ENCODE results near the gene TOMM40.
"Not testable (repeated sequence)": the region's sequence is repeated elsewhere in the genome, so short reads cannot be mapped to it uniquely, and the experiment has no call there.

The TOMM40 gene

DNA sequence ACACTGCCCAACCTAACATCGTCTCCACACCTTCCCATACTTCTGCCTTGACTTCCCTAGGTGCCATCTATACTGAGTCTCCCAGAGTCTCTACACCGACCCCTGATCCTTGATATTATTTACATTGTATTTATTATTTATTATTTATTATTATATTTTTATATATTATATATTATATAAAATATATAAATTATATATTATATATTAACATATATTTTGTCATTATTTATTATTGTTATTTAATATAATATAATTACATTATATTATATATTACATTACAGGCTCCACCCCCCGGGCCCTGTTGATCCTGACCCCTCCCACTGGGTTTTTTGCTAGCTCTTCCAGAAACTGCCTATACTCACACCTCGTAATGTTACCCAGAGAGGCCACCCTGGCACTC is 18.4 kb upstream of the TOMM40 start:
- no peak for DNase-seq

DNA sequence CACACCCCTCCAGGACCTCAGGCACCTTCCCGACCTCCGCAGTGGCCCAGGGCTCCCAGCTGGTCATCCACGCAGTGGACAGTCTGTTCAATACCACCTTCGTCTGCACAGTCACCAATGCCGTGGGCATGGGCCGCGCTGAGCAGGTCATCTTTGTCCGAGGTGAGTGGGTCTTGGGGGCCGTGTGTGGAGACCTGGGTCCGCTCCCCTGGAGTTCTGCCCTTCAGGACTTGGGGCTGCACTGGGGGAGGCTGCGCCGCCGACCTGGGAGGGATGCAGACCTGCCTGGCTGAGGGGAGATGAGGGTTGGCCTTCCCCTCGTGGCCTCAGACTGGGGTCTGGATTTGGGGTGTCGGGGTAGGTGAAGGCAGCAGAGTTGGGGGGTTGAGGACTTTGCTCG is 16.7 kb upstream of the TOMM40 start:
- DNase-seq: no peak

GRCh38 chr19:44875666-44876451 is 15.2 kb upstream of the TOMM40 start:
- no peak for DNase-seq

- no peak for DNase-seq
These were observed 14.0 kb upstream of the TOMM40 start for GRCh38 chr19:44876930-44877535.

- no peak for DNase-seq
These were observed 12.8 kb upstream of the TOMM40 start for GRCh38 chr19:44878120-44878865.

DNA sequence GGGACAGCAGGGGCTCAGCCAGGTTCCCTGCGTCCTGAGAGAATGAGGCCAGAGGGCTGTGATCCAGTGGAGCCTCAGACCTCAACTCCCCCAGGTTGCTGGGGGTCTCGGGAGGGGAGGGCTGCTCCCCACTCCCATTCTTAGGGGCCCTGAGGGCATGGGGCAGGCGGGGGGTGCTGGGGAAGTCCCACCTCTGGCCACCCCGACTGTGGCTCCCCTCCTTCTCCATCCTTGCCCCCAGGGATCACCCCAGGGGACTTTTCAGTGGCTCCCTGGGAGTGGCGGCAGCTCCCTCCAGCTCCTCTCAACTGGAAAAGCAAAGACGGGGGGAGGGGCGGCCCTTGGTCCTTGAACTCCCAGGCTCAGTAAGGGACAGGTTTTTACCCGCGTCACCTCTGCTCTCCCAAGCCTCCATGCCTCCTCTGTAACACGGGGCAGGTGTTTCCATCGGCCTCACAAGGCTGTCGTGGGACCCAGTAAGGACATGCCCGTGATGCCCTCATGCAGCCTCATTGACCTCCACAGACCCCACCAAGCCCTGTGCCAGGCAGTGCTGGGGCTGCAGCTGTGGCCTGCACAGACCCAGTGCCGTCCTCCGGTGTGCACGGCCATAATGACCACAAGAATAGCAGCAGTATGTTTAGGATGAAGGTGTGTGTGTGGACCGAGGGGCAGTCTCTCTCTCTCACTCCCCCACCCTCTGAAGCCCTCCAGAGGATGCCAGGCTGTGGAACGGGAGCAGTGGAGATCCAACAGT is 11.6 kb upstream of the TOMM40 start:
- no peak for DNase-seq

GRCh38 chr19:44882063-44882462 is 9.0 kb upstream of the TOMM40 start:
- no peak for DNase-seq

- DNase-seq: not testable (repeated sequence)
These were observed 8.2 kb upstream of the TOMM40 start for GRCh38 chr19:44882619-44883397.

- DNase-seq: no peak
These were observed 7.1 kb upstream of the TOMM40 start for GRCh38 chr19:44883922-44884321.

GRCh38 chr19:44884566-44884965 is 6.5 kb upstream of the TOMM40 start:
- DNase-seq: no peak

DNA sequence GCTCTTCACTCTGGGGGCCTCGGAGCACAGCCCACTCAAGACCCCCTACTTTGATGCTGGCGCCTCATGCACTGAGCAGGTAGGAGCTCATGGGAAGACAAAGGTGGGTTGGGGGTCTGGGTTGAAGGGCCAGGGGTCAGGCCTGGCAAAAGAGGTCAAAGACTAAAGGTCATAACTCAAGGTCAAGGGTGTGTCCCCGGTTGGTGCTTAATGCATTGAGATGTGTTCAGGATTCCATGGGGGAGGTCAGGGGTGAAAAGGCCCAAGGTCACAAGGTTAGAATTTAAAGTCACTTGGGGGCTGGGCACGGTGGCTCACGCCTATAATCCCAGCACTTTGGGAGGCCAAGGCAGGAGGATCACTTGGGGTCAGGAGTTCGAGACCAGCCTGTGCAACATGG is 4.9 kb upstream of the TOMM40 start:
- no peak for DNase-seq

DNA sequence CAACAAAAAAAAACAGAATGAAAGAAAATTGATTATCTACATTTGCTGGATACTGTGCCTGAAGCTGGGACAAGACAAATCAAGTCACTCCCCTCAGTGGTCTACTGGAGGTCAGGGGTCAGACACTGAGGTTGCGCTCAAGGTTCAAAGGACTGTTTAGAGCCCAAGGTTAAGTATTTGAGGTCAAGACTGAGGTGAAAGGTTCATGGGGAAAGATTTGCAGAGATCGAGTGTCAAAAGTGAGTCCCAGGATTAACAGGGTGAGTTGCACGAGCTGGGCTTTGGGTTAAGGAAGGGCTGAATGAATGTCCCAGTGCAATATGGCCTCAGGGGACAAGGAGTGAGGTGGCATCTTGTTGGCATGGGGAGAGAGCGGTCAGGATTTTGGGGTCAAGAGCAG is 3.4 kb upstream of the TOMM40 start:
- DNase-seq: no peak

- DNase-seq: not testable (repeated sequence)
These were observed 2.7 kb upstream of the TOMM40 start for GRCh38 chr19:44888335-44888734.

DNA sequence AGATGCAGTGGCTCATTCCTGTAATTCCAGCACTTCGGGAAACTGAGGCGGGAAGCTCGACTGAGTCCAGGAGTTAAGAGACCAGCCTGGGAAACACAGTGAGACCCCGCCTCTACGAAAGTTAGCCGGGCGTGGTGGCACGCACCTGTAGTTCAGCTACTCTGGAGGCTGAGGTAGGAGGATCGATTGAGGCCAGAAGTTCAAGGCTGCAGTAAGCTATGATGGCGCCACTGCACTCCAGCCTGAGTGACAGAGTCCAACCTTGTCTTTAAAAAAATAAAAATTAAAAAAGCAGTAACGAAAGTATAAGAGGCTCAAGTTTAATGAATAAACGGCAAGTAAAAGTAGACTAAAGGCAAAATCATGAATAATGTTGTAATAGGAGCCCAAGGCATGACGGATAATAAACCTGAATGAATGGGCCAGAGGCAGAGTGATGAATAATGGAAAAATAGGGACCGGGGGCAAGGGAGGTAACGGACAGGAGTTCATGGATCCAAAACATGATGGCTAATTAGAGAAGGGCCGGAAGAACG is 1.2 kb upstream of the TOMM40 start:
- no peak for DNase-seq

DNA sequence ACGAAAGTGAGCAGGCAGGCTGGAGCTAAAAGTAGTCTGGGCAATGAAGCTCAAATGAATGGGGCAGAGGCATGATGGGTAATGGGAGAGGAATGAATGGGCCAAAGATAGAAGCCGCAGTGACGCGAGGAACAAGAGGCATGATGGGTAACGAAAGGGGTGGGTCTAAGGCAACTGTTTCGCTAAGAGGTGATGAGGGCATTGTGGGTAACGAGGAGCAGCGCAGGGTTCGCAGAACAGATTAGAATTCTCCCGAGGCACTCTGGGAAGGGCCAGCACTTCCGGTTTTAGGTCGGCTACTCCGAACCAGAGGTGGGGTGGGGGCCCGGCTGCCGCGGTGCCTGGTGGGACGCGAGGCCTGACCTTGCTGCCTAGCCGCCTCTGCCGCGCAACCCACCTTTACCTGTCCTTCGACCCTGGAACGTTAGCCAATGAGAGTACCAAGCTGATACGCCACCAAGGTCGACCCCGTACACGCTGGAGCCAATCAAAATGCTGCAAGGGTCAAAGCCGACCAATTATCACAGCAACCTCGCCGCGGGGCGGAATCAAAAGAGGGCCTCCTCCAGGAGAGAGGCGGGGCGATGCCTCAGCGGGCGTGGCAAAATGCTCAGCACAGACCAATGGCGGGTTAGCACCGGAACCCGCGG is 563 bp upstream of the TOMM40 start:
- peak; percentile 100 for DNase-seq

- no peak for DNase-seq
These were observed 1.9 kb downstream of the TOMM40 start for GRCh38 chr19:44892932-44893331.

- DNase-seq: no peak
These were observed 2.4 kb downstream of the TOMM40 start for GRCh38 chr19:44893332-44894051.

DNA sequence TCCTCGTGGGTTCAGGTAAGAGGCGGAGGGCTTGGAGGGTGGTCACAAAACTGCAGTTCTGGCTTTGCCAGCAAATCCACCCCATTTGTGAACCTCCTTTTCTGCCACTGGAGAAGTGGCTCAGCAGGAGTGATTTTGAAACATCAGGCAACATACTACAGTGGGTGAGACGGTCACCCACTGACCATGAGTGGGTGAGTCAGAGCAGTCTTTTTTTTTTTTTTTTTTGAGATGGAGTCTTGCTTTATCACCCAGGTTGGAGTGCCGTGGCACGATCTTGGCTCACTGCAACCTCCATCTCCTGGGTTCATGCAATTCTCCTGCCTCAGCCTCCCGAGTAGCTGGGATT is 3.0 kb downstream of the TOMM40 start:
- DNase-seq: no peak

DNA sequence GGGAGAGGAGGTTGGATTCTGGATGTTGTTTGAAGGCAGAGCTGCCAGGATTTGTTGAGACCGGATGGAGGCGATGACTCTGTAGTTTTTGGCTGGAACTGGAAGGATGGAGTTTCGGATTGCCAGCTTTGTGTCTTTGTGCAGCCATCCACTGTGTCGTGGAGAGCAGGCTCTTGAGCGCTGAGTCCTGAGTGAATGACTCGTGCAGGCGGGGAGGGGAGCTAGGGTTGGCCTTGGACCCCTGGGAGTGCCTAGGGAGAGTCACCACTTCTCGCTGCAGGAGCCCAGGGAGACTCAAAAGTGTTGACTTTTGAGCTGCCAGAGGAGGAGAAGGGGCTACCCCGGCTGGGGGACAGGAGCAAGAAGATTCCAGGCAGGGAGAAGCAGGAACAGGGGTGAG is 3.9 kb downstream of the TOMM40 start:
- DNase-seq: no peak

DNA sequence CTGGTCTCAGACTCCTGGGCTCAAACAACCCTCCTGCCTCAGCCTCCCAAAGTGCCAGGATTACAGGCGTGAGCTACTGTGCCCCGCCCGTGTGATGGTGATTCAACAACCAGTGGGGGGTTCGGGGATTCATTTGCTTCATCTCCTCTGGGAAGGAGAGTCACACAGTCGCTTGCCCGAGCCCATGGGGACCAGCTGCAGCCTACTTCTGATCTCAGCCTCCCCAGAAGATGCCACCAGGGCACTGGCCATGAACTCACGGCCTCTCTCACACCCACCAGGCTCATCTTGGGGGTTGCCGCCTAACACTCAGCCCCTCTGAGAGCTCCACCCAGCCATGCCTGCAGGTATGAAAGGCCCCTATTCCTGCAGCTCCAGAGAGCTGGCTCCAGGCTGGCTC is 6.8 kb downstream of the TOMM40 start:
- DNase-seq: no peak

Measured in amniotic stem cell (primary cell).